Measurements from ENCODE around the gene ADAMTS6.

ADAMTS6 gene

GRCh38 chr5:65462139-65462705 is 19.5 kb downstream of the ADAMTS6 start:
- DNase-seq (ENCODE audit: insufficient read length) = no peak
- TF ChIP-seq TAF1 (IDR thresholded peaks at IDR 0.05; ENCODE audit: borderline replicate concordance, low read depth, low read length) (no peak), POLR2AphosphoS5 (IDR thresholded peaks at IDR 0.05; ENCODE audit: low read depth, low read length) (no peak), POLR2A (IDR thresholded peaks at IDR 0.05; ENCODE audit: low read depth, low read length) (no peak)
- FAIRE-seq = no peak

GRCh38 chr5:65461490-65461889 is 20.2 kb downstream of the ADAMTS6 start:
- FAIRE-seq = no peak

GRCh38 chr5:65459995-65460394 is 21.7 kb downstream of the ADAMTS6 start:
- FAIRE-seq = no peak
- no peak for TF ChIP-seq TAF1 (IDR thresholded peaks at IDR 0.05; ENCODE audit: borderline replicate concordance, low read depth, low read length)
- no peak for TF ChIP-seq POLR2AphosphoS5 (IDR thresholded peaks at IDR 0.05; ENCODE audit: low read depth, low read length)
- TF ChIP-seq POLR2A (IDR thresholded peaks at IDR 0.05; ENCODE audit: low read depth, low read length) = no peak
- no peak for DNase-seq (ENCODE audit: insufficient read length)

More at GRCh38 chr5:65461490-65461889, 20.2 kb downstream of the ADAMTS6 start:
- DNase-seq (ENCODE audit: insufficient read length) = no peak
- no peak for TF ChIP-seq POLR2AphosphoS5 (IDR thresholded peaks at IDR 0.05; ENCODE audit: low read depth, low read length)
- no peak for TF ChIP-seq POLR2A (IDR thresholded peaks at IDR 0.05; ENCODE audit: low read depth, low read length)
- no peak for TF ChIP-seq TAF1 (IDR thresholded peaks at IDR 0.05; ENCODE audit: borderline replicate concordance, low read depth, low read length)

GRCh38 chr5:65455064-65455463 is 26.7 kb downstream of the ADAMTS6 start:
- no peak for TF ChIP-seq TAF1 (IDR thresholded peaks at IDR 0.05; ENCODE audit: borderline replicate concordance, low read depth, low read length)
- no peak for TF ChIP-seq POLR2AphosphoS5 (IDR thresholded peaks at IDR 0.05; ENCODE audit: low read depth, low read length)
- TF ChIP-seq POLR2A (IDR thresholded peaks at IDR 0.05; ENCODE audit: low read depth, low read length) = no peak
- DNase-seq (ENCODE audit: insufficient read length) = no peak
- no peak for FAIRE-seq

- FAIRE-seq (no peak), DNase-seq (ENCODE audit: insufficient read length) (no peak)
- TF ChIP-seq POLR2A (IDR thresholded peaks at IDR 0.05; ENCODE audit: low read depth, low read length) = no peak
- TF ChIP-seq TAF1 (IDR thresholded peaks at IDR 0.05; ENCODE audit: borderline replicate concordance, low read depth, low read length) = no peak
- TF ChIP-seq POLR2AphosphoS5 (IDR thresholded peaks at IDR 0.05; ENCODE audit: low read depth, low read length) = no peak
Observed at GRCh38 chr5:65451436-65451835, 30.3 kb downstream of the ADAMTS6 start.

- no peak for TF ChIP-seq POLR2A (IDR thresholded peaks at IDR 0.05; ENCODE audit: low read depth, low read length)
- DNase-seq (ENCODE audit: insufficient read length) (no peak), FAIRE-seq (no peak)
Observed at GRCh38 chr5:65446682-65447081, 35.0 kb downstream of the ADAMTS6 start.

GRCh38 chr5:65441800-65442199 is 39.9 kb downstream of the ADAMTS6 start:
- DNase-seq (ENCODE audit: insufficient read length) (no peak), FAIRE-seq (no peak)
- no peak for TF ChIP-seq POLR2AphosphoS5 (IDR thresholded peaks at IDR 0.05; ENCODE audit: low read depth, low read length)
- no peak for TF ChIP-seq TAF1 (IDR thresholded peaks at IDR 0.05; ENCODE audit: borderline replicate concordance, low read depth, low read length)
- no peak for TF ChIP-seq POLR2A (IDR thresholded peaks at IDR 0.05; ENCODE audit: low read depth, low read length)

- FAIRE-seq = no peak
- no peak for TF ChIP-seq POLR2AphosphoS5 (IDR thresholded peaks at IDR 0.05; ENCODE audit: low read depth, low read length)
- no peak for TF ChIP-seq POLR2A (IDR thresholded peaks at IDR 0.05; ENCODE audit: low read depth, low read length)
- no peak for TF ChIP-seq TAF1 (IDR thresholded peaks at IDR 0.05; ENCODE audit: borderline replicate concordance, low read depth, low read length)
- DNase-seq (ENCODE audit: insufficient read length) = no peak
Observed at GRCh38 chr5:65440456-65440855, 41.3 kb downstream of the ADAMTS6 start.

GRCh38 chr5:65434122-65434521 is 47.6 kb downstream of the ADAMTS6 start:
- FAIRE-seq = no peak
- DNase-seq (ENCODE audit: insufficient read length) = no peak
- no peak for TF ChIP-seq TAF1 (IDR thresholded peaks at IDR 0.05; ENCODE audit: borderline replicate concordance, low read depth, low read length)
- TF ChIP-seq POLR2A (IDR thresholded peaks at IDR 0.05; ENCODE audit: low read depth, low read length) = no peak
- no peak for TF ChIP-seq POLR2AphosphoS5 (IDR thresholded peaks at IDR 0.05; ENCODE audit: low read depth, low read length)

GRCh38 chr5:65426656-65427055 is 55.1 kb downstream of the ADAMTS6 start:
- no peak for DNase-seq (ENCODE audit: insufficient read length)
- TF ChIP-seq POLR2A (IDR thresholded peaks at IDR 0.05; ENCODE audit: low read depth, low read length) (no peak), POLR2AphosphoS5 (IDR thresholded peaks at IDR 0.05; ENCODE audit: low read depth, low read length) (no peak), TAF1 (IDR thresholded peaks at IDR 0.05; ENCODE audit: borderline replicate concordance, low read depth, low read length) (no peak)
- no peak for FAIRE-seq

GRCh38 chr5:65423623-65424022 is 58.1 kb downstream of the ADAMTS6 start:
- no peak for TF ChIP-seq TAF1 (IDR thresholded peaks at IDR 0.05; ENCODE audit: borderline replicate concordance, low read depth, low read length)
- no peak for TF ChIP-seq POLR2AphosphoS5 (IDR thresholded peaks at IDR 0.05; ENCODE audit: low read depth, low read length)
- TF ChIP-seq POLR2A (IDR thresholded peaks at IDR 0.05; ENCODE audit: low read depth, low read length) = no peak
- FAIRE-seq = no peak
- no peak for DNase-seq (ENCODE audit: insufficient read length)

GRCh38 chr5:65418661-65419060 is 63.1 kb downstream of the ADAMTS6 start:
- DNase-seq (ENCODE audit: insufficient read length) (no peak), FAIRE-seq (no peak)
- TF ChIP-seq TAF1 (IDR thresholded peaks at IDR 0.05; ENCODE audit: borderline replicate concordance, low read depth, low read length) = no peak
- TF ChIP-seq POLR2AphosphoS5 (IDR thresholded peaks at IDR 0.05; ENCODE audit: low read depth, low read length) = no peak
- TF ChIP-seq POLR2A (IDR thresholded peaks at IDR 0.05; ENCODE audit: low read depth, low read length) = no peak

- FAIRE-seq (no peak), DNase-seq (ENCODE audit: insufficient read length) (no peak)
- TF ChIP-seq POLR2A (IDR thresholded peaks at IDR 0.05; ENCODE audit: low read depth, low read length) (no peak), TAF1 (IDR thresholded peaks at IDR 0.05; ENCODE audit: borderline replicate concordance, low read depth, low read length) (no peak), POLR2AphosphoS5 (IDR thresholded peaks at IDR 0.05; ENCODE audit: low read depth, low read length) (no peak)
Observed at GRCh38 chr5:65413822-65414221, 67.9 kb downstream of the ADAMTS6 start.

All from GM12892 (cell line).